Measurements from ENCODE around the gene MAP3K13. TPM values are rescaled to one million over a fixed set of nuclear protein-coding genes. Genes with fewer than 3 reads are reported as not detected.
"Not testable (repeated sequence)": the region's sequence is repeated elsewhere in the genome, so short reads cannot be mapped to it uniquely, and the experiment has no call there.

The MAP3K13 gene
- total and polyA plus RNA-seq, 3 experiments from 2014 or later: 14.1 to 41.0 (median 15.2) TPM

- CTCF ChIA-PET: no interaction called here
- H3K36me3 ChIP-seq (ENCODE audit: insufficient read depth, low read length): no peaks in the 10 kb centered on the region
These were observed 94.4 kb downstream of the MAP3K13 start for GRCh38 chr3:185457376-185457775.

GRCh38 chr3:185460309-185460708 lies 97.4 kb downstream of the MAP3K13 start:
- peak overlapping the region in 1 of 8 donors; percentile 39 for H3K27ac Mint-ChIP-seq
- H3K9me3 Mint-ChIP-seq: peaks cover 0 to 3% (median 0%) of the 10 kb centered on the region in 5 donors

More at GRCh38 chr3:185457376-185457775, 94.4 kb downstream of the MAP3K13 start:
- H3K4me1 ChIP-seq (ENCODE audit: insufficient read depth, low read length): no peaks in the 10 kb centered on the region
- POLR2A ChIA-PET: no interaction called here
- no peak overlapping the region for H3K27ac ChIP-seq (ENCODE audit: low read depth, low read length)
- Mint-ChIP-seq H3K27me3 (peaks cover 3 to 4% of the 10 kb centered on the region in 2 donors), H3K36me3 (no peaks in the 10 kb centered on the region), H3K9me3 (peaks cover 0 to 3% (median 0%) of the 10 kb centered on the region in 5 donors), H3K4me3 (no peak overlapping the region), H3K27ac (no peak overlapping the region), H3K4me1 (no peaks in the 10 kb centered on the region)
- no peaks in the 10 kb centered on the region for H3K27me3 ChIP-seq (ENCODE audit: insufficient read depth, low read length, poor library complexity, severe bottlenecking)
- no peak for DNase-seq
- H3K9me3 ChIP-seq (ENCODE audit: low read length): no peaks in the 10 kb centered on the region
- no peak overlapping the region for H3K4me3 ChIP-seq (ENCODE audit: low read length)

GRCh38 chr3:185460719-185461350 lies 97.9 kb downstream of the MAP3K13 start:
- Histone ChIP-seq H3K9me3 (ENCODE audit: low read length) (no peaks in the 10 kb centered on the region), H3K4me1 (ENCODE audit: insufficient read depth, low read length) (no peaks in the 10 kb centered on the region), H3K27me3 (ENCODE audit: insufficient read depth, low read length, poor library complexity, severe bottlenecking) (no peaks in the 10 kb centered on the region), H3K36me3 (ENCODE audit: insufficient read depth, low read length) (no peaks in the 10 kb centered on the region), H3K4me3 (ENCODE audit: low read length) (no peak overlapping the region), H3K27ac (ENCODE audit: low read depth, low read length) (no peak overlapping the region)
- H3K9me3 Mint-ChIP-seq: peaks cover 0 to 3% (median 0%) of the 10 kb centered on the region in 5 donors
- ChIA-PET POLR2A (no interaction called here), CTCF (interaction anchor here (0.6 to 1.5 kb wide), 3 partner anchors 15 to 153 kb away, joined by 3 read pairs; no protein-coding TSS in a partner anchor)
- no peak overlapping the region for H3K27ac Mint-ChIP-seq
- H3K4me3 Mint-ChIP-seq: no peak overlapping the region
- peaks cover 4 to 7% of the 10 kb centered on the region in 2 donors for H3K27me3 Mint-ChIP-seq
- no peaks in the 10 kb centered on the region for H3K4me1 Mint-ChIP-seq
- H3K36me3 Mint-ChIP-seq: peaks cover 0 to 5% (median 1%) of the 10 kb centered on the region in 3 donors
- no peak for DNase-seq

More at GRCh38 chr3:185460309-185460708, 97.4 kb downstream of the MAP3K13 start:
- H3K27me3 ChIP-seq (ENCODE audit: insufficient read depth, low read length, poor library complexity, severe bottlenecking): no peaks in the 10 kb centered on the region
- no peak overlapping the region for H3K4me3 Mint-ChIP-seq
- H3K9me3 ChIP-seq (ENCODE audit: low read length): no peaks in the 10 kb centered on the region
- DNase-seq: no peak
- H3K36me3 Mint-ChIP-seq: peaks cover 0 to 5% (median 0%) of the 10 kb centered on the region in 3 donors
- H3K4me3 ChIP-seq (ENCODE audit: low read length): no peak overlapping the region
- H3K4me1 Mint-ChIP-seq: no peaks in the 10 kb centered on the region
- POLR2A ChIA-PET: no interaction called here
- H3K27ac ChIP-seq (ENCODE audit: low read depth, low read length): no peak overlapping the region
- H3K36me3 ChIP-seq (ENCODE audit: insufficient read depth, low read length): no peaks in the 10 kb centered on the region
- CTCF ChIA-PET: interaction anchor here (0.7 kb wide), 1 partner anchor 152 kb away, joined by 3 read pairs; no protein-coding TSS in a partner anchor
- H3K4me1 ChIP-seq (ENCODE audit: insufficient read depth, low read length): no peaks in the 10 kb centered on the region
- H3K27me3 Mint-ChIP-seq: peaks cover 4% of the 10 kb centered on the region in 2 donors

- DNase-seq: no peak
- H3K36me3 ChIP-seq (ENCODE audit: insufficient read depth, low read length): no peaks in the 10 kb centered on the region
- Mint-ChIP-seq H3K4me3 (no peak overlapping the region), H3K27ac (no peak overlapping the region), H3K27me3 (peaks cover 4% of the 10 kb centered on the region in 2 donors), H3K36me3 (peaks cover 0 to 10% (median 7%) of the 10 kb centered on the region in 3 donors), H3K9me3 (no peaks in the 10 kb centered on the region), H3K4me1 (no peaks in the 10 kb centered on the region)
- H3K27ac ChIP-seq (ENCODE audit: low read depth, low read length): no peak overlapping the region
- no peaks in the 10 kb centered on the region for H3K4me1 ChIP-seq (ENCODE audit: insufficient read depth, low read length)
- H3K9me3 ChIP-seq (ENCODE audit: low read length): no peaks in the 10 kb centered on the region
- POLR2A ChIA-PET: interaction anchor here (0.5 kb wide), 1 partner anchor 741 kb away, joined by 3 read pairs; no protein-coding TSS in a partner anchor
- H3K27me3 ChIP-seq (ENCODE audit: insufficient read depth, low read length, poor library complexity, severe bottlenecking): no peaks in the 10 kb centered on the region
- H3K4me3 ChIP-seq (ENCODE audit: low read length): no peak overlapping the region
- CTCF ChIA-PET: no interaction called here
These were observed 102.5 kb downstream of the MAP3K13 start for GRCh38 chr3:185465471-185465870.

- H3K36me3 ChIP-seq (ENCODE audit: insufficient read depth, low read length); H3K27me3 Mint-ChIP-seq; H3K9me3 Mint-ChIP-seq; H3K4me1 Mint-ChIP-seq; DNase-seq; H3K4me1 ChIP-seq (ENCODE audit: insufficient read depth, low read length); CTCF ChIA-PET; H3K9me3 ChIP-seq (ENCODE audit: low read length); H3K27ac ChIP-seq (ENCODE audit: low read depth, low read length); H3K4me3 ChIP-seq (ENCODE audit: low read length); H3K27me3 ChIP-seq (ENCODE audit: insufficient read depth, low read length, poor library complexity, severe bottlenecking); H3K27ac Mint-ChIP-seq; H3K4me3 Mint-ChIP-seq: not testable (repeated sequence)
- peaks cover 0 to 10% (median 7%) of the 10 kb centered on the region in 3 donors for H3K36me3 Mint-ChIP-seq
- POLR2A ChIA-PET: interaction anchor here (0.5 kb wide), 1 partner anchor 742 kb away, joined by 3 read pairs; no protein-coding TSS in a partner anchor
These were observed 103.2 kb downstream of the MAP3K13 start for GRCh38 chr3:185466123-185466522.

GRCh38 chr3:185469542-185469941 lies 106.6 kb downstream of the MAP3K13 start:
- H3K9me3 Mint-ChIP-seq: no peaks in the 10 kb centered on the region
- Histone ChIP-seq H3K4me1 (ENCODE audit: insufficient read depth, low read length) (no peaks in the 10 kb centered on the region), H3K4me3 (ENCODE audit: low read length) (no peak overlapping the region), H3K27ac (ENCODE audit: low read depth, low read length) (no peak overlapping the region), H3K27me3 (ENCODE audit: insufficient read depth, low read length, poor library complexity, severe bottlenecking) (no peaks in the 10 kb centered on the region), H3K36me3 (ENCODE audit: insufficient read depth, low read length) (no peaks in the 10 kb centered on the region), H3K9me3 (ENCODE audit: low read length) (no peaks in the 10 kb centered on the region)
- DNase-seq: no peak
- no peak overlapping the region for H3K27ac Mint-ChIP-seq
- POLR2A ChIA-PET: no interaction called here
- peaks cover 9 to 23% (median 14%) of the 10 kb centered on the region in 3 donors for H3K36me3 Mint-ChIP-seq
- no peaks in the 10 kb centered on the region for H3K4me1 Mint-ChIP-seq
- H3K4me3 Mint-ChIP-seq: no peak overlapping the region
- peaks cover 0 to 3% of the 10 kb centered on the region in 2 donors for H3K27me3 Mint-ChIP-seq
- CTCF ChIA-PET: no interaction called here

GRCh38 chr3:185470323-185470722 lies 107.4 kb downstream of the MAP3K13 start:
- peaks cover 13 to 28% (median 20%) of the 10 kb centered on the region in 3 donors for H3K36me3 Mint-ChIP-seq

GRCh38 chr3:185473290-185473815 lies 110.4 kb downstream of the MAP3K13 start:
- Mint-ChIP-seq H3K4me1 (no peaks in the 10 kb centered on the region), H3K27me3 (no peaks in the 10 kb centered on the region), H3K27ac (no peak overlapping the region), H3K9me3 (no peaks in the 10 kb centered on the region), H3K4me3 (no peak overlapping the region), H3K36me3 (peaks cover 19 to 27% (median 26%) of the 10 kb centered on the region in 3 donors)
- CTCF ChIA-PET: no interaction called here
- DNase-seq: no peak
- Histone ChIP-seq H3K36me3 (ENCODE audit: insufficient read depth, low read length) (no peaks in the 10 kb centered on the region), H3K4me1 (ENCODE audit: insufficient read depth, low read length) (no peaks in the 10 kb centered on the region), H3K4me3 (ENCODE audit: low read length) (no peak overlapping the region), H3K27me3 (ENCODE audit: insufficient read depth, low read length, poor library complexity, severe bottlenecking) (no peaks in the 10 kb centered on the region), H3K9me3 (ENCODE audit: low read length) (no peaks in the 10 kb centered on the region), H3K27ac (ENCODE audit: low read depth, low read length) (peak overlapping the region; percentile 57)
- POLR2A ChIA-PET: no interaction called here

More at GRCh38 chr3:185470323-185470722, 107.4 kb downstream of the MAP3K13 start:
- H3K4me1 ChIP-seq (ENCODE audit: insufficient read depth, low read length): no peaks in the 10 kb centered on the region
- H3K36me3 ChIP-seq (ENCODE audit: insufficient read depth, low read length): no peaks in the 10 kb centered on the region
- ChIA-PET POLR2A (no interaction called here), CTCF (no interaction called here)
- no peaks in the 10 kb centered on the region for H3K9me3 ChIP-seq (ENCODE audit: low read length)
- Mint-ChIP-seq H3K27me3 (peaks cover 0 to 3% of the 10 kb centered on the region in 2 donors), H3K4me3 (no peak overlapping the region), H3K27ac (peak overlapping the region in 1 of 8 donors; percentile 70), H3K9me3 (no peaks in the 10 kb centered on the region), H3K4me1 (no peaks in the 10 kb centered on the region)
- no peak overlapping the region for H3K27ac ChIP-seq (ENCODE audit: low read depth, low read length)
- DNase-seq: no peak
- no peaks in the 10 kb centered on the region for H3K27me3 ChIP-seq (ENCODE audit: insufficient read depth, low read length, poor library complexity, severe bottlenecking)
- no peak overlapping the region for H3K4me3 ChIP-seq (ENCODE audit: low read length)

Measured in CD8-positive, alpha-beta memory T cell (primary cell).